ENCODE measurements around the gene ELP4.
"Not testable (repeated sequence)": the region's sequence is repeated elsewhere in the genome, so short reads cannot be mapped to it uniquely, and the experiment has no call there.

Gene ELP4

GRCh38 chr11:31645747-31646146 is 136.2 kb downstream of the ELP4 start:
- no peak for DNase-seq

- DNase-seq = no peak
These were observed 136.6 kb downstream of the ELP4 start for GRCh38 chr11:31646216-31646615.

DNA sequence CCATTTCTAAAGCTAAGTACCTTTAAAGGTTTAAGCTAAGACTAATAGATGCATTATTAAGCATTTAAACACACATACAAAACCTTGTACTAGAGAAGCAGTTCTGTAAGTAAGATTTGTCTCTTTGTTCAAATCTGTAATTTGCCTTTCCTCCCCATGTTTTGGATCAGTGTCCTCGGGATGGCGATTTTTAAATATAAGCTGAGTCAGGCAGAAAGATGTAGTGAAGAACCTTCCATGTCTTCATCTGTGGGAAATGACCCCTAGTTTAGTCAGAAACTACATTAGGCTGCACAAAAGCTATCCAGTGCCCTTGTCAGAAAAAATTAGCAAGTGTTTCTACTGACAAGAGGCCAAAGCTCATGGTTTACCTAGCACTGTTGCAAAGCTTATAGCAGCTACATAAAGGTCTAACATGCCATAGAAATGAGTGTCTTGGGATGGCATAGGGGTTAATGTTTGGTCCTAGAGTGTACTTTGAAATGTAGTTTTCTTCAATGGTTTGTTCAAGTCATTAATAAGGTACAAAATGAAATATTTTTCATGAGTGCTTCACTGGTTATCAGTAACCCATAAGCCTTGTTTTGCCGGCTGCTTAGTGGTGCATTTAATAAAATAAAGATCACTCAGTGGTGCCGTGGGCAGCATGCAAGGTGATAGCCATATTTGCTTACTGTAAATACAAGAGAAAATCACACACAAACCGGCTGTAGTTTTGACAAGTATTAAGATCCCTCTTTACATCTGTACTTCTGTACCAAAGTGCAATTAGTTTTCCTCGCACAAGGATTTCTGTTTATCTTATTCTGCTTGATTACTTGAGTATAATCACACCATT is 139.8 kb downstream of the ELP4 start:
- peak in 1 of 14 donors; percentile 28 for DNase-seq

- DNase-seq = no peak
These were observed 141.6 kb downstream of the ELP4 start for GRCh38 chr11:31651208-31651607.

- no peak for DNase-seq
These were observed 142.3 kb downstream of the ELP4 start for GRCh38 chr11:31651822-31652221.

DNA sequence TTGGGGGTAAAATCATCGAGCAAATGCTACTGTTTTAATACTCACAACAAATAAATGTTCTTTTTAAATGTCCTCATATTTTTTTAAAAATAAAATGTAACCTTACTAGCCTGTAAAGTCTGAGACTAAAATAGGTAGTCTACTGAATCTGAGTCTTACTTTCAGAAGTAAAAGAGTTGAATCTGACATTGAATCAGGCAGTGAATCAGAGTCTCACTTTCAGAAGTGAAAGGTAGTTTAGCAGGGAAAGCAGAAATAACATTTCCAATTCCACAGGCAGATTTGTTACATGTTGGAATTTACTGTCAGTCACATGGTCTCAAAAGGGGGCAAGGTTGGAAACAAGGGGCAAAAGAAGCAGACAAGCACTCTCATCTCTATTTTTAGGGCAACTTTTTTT is 143.0 kb downstream of the ELP4 start:
- no peak for DNase-seq

GRCh38 chr11:31655483-31655882 is 145.9 kb downstream of the ELP4 start:
- DNase-seq = no peak

DNA sequence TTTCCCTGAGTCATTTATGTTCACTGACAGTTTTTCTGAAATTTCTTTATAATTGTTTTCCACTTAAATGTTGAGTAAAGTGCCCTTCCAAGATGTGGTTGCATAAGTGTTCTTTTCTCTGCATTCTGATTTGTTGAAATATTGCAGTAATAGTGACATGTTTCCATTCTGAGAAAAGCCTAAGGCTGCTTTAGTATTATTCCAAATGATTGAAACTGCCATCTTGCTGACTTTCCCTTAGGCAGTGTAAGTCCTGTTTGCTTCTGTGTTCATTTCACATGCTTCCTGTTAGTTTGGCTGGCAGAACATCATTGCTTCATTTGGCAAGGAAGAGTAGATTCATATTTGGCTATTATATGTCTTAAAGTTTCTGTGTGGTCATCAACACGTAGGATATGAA is 146.5 kb downstream of the ELP4 start:
- DNase-seq = no peak

GRCh38 chr11:31657091-31657490 is 147.5 kb downstream of the ELP4 start:
- DNase-seq = no peak

GRCh38 chr11:31664129-31664528 is 154.6 kb downstream of the ELP4 start:
- no peak for DNase-seq

DNA sequence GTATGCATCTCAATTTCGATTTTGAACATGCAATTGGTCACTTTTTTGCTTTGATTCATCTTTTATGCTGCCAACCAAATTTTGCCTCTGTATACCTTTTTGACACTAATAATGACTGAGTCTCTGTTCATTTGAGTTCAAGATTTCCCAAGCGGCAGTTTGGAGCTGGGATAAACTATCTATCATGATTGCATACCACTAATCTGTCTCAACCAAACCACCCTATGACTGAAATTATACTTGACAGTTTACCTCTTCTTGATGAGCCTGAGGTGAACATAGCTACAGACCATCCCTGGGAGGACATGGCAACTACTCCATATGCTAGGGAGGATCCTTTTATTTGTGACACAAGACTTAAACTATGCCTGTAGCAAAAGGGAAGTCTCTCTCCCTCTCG is 155.4 kb downstream of the ELP4 start:
- DNase-seq = no peak

- peak in 1 of 14 donors; percentile 69 for DNase-seq
These were observed 162.1 kb downstream of the ELP4 start for GRCh38 chr11:31671681-31672080.

- not testable (repeated sequence) for DNase-seq
These were observed 163.5 kb downstream of the ELP4 start for GRCh38 chr11:31673108-31673507.

DNA sequence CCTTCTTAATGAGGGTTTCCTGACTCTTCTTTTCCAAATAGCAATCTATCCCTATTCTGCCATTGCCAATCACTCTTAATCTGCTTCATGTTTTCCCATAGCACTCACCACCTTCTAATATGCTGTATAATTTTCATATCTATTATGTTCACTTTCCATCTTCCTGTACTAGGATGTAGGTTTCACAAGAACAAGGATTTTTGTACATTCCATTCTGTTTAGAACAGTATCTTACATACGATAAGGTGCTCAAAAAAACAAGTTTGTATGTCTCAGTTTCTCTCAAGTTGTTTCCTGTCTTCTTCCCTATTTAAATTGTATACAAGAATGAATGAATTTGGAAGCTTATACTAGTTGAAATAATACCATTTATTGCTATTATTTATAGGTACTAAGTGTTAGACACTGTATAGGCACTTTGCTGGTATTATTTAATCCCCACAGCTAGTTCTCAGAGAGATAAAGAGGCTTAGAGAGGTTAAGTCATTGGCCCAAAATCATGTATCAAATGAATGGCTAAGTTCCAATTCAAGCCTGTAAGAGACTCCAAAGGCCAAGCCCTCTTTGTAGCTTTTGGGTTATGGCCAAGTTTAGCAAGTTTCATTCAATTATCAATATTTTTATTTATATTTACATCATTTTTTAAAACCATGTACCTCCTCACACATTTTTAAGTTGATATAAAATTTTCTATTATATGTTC is 166.9 kb downstream of the ELP4 start:
- no peak for DNase-seq

- no peak for DNase-seq
These were observed 171.2 kb downstream of the ELP4 start for GRCh38 chr11:31680770-31681169.

DNA sequence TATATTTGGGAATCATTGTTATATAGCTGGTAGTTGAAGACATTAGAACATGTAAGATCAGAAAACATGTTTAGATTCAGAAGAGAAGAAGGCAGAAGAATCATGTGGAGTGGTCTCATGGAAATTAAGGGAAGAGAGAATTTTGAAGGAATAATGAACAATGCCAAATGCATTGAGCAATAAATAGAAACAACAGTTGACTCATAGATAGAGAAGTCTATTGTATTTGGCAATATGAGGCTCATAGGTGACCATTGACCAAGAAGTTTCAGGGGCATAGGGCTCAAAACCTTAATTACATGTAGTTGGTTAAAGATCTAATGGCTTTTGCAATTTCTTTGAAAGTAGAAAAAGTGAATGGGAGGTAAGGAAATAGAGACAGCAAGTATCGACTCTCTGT is 177.7 kb downstream of the ELP4 start:
- DNase-seq = no peak

DNA sequence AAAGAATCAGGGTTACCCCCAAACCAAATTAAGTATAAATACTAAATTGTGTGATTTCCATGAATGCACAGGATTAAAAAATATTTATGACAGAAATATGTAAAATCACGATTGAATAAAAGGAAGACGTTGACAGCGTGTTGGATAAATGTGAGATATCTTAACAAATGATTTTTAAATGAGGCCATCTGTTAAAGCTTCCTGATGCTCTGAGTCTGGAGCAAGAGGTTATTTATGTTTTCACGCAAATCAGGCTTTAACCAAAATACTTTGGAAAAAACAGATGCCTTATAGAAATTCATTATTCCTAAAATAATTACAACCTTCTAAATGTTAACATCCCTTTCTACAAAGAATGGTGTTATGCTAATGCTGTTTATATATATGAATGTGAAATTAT is 178.3 kb downstream of the ELP4 start:
- peak in 1 of 14 donors; percentile 57 for DNase-seq

DNA sequence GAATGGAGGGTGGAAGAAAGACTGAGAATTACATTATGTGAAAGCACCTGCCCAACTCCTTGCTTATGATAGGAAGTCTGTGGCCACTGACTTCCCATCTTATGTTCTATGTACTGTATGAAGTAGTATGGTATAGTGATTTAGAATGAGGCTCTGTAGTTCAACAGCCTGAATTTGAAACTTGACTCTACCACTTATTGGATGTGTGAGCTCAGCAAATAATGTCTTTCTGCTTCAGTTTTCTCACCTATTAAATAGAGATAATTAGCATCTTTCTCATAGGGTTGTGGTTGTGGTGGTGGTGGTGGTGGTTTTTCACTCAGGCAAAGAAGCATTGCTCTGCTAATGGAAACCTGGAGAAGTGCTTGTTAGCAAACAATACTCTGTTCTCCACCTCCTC is 180.0 kb downstream of the ELP4 start:
- no peak for DNase-seq

DNA sequence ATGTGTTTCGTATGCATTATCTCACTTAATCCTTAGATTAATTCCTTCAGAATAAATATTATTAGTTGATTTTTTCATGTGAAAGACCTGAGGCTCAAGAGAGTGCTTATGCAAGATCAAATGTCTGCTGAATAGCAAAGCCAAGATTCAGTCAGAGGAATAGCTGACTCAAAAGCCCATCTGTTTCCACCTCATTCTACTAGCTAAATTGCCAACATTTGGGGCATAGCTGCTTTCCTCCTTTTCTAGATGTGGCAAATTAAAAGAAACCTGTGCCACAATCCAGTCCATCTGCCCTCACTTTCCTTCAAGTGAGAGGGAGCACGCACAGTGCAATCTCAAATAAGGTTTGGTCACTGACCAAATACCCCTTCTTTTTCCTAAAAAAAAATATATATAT is 180.5 kb downstream of the ELP4 start:
- peak in 1 of 14 donors; percentile 95 for DNase-seq

DNA sequence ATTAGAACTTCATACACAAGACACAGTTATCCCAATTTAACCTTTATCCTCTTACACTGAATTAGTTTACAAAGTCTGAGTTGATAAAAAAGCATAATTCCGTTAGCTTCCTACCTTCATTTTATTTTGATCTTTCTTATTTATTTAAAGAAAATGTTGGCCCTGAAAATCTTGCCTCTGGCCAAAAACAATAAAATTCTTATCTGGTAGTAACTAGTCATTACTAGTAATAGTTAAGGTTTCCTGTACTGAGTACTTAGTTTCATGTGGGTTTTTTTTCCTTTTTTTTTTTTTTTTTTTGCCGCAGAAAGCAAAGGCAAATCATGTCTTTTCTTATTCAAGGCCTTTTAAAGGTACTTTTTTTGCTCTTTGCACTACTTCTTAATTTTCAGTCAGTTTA is 180.9 kb downstream of the ELP4 start:
- no peak for DNase-seq

- DNase-seq = peak in 1 of 14 donors; percentile 41
These were observed 182.9 kb downstream of the ELP4 start for GRCh38 chr11:31692466-31692865.

GRCh38 chr11:31697049-31697448 is 187.5 kb downstream of the ELP4 start:
- not testable (repeated sequence) for DNase-seq

- DNase-seq = peak in 1 of 14 donors; percentile 39
These were observed 189.5 kb downstream of the ELP4 start for GRCh38 chr11:31699066-31699465.

DNA sequence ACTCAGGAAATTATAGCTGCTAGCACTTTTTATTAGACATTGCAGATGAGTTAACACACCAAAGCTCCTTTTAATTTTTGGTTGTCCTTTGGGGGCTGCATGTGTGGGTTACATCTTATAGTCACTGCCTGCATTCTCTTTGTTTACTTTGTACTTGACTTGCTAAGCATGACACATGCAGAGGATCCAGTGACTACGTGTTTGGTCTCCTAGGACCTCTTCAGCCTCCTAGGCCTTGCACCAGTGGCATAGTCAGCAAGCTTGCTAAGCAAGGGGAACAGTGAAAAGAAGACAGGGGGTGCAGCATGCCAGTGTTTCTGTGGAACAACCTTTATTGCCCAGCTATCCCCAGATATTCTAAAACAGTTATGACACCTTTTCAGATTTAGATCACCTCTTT is 193.4 kb downstream of the ELP4 start:
- DNase-seq = no peak

Data from C1 segment of cervical spinal cord (tissue), 14 donors.